ENCODE measurements around the gene FSTL4.
A peak's percentile ranks its signal among the peaks of the same experiment; 100 is the strongest.
"Not testable (repeated sequence)": the region's sequence is repeated elsewhere in the genome, so short reads cannot be mapped to it uniquely, and the experiment has no call there.

Gene FSTL4

DNA sequence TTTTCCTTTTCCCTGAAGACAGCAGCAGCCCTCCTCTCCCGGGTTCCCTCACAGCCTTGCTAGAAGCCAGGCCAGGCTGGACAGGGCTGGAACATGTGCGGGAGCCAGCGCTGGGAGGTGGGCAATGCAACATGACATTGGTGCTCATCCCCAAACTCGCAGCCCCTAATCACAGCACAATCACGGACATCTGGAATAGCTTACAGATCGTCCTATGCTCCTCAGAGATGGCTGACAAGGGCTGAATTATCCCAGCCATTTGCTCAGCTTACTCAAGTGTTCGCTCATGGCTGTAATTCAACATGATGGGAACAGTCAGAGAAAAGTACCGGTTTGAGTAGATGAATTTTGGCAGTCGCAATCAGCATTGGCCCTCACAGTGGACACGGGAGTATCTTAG is 49.8 kb downstream of the FSTL4 start:
- no peak for DNase-seq (ENCODE audit: low read depth)
- no peak overlapping the region for H3K4me3 ChIP-seq (ENCODE audit: low read depth, low read length)

DNA sequence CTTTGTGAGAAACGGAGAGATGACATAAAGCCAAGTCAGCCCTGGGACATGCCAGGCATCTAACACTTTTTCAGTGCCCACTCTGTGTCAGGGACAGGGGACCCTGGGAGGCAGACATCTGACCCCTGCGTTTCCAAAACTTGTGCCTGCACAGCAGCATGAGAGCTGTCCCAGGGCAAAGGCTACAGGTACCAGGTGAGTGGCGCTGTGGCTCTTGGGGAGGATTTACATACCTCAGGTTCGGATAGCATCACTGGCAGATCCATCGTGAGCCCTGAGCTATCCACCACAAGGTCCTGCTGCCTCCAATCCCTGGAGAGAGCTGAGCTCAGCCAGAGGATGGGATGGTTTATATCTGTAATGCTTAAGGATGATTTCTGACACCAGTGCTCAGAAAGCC is 52.4 kb downstream of the FSTL4 start:
- H3K4me3 ChIP-seq (ENCODE audit: low read depth, low read length) = no peak overlapping the region
- DNase-seq (ENCODE audit: low read depth) = no peak

DNA sequence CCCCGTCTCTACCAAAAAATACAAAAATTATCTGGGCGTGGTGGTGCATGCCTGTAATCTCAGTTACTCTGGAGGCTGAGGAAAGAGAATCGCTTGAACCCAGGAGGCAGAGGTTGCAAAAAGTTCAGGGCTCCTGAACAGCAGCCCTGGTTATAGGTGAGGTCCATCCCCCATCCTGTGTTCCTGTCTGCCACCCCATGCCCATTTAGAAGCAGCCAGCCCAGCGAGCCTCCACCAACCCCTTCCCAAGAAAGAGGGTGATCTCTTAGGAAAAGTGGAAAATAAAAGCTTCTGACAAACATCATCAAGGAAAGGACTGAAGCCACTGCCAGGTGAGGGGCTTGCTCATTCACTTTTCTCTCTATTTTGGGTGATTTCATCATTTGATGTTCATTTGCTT is 55.8 kb downstream of the FSTL4 start:
- DNase-seq (ENCODE audit: low read depth) = no peak
- no peak overlapping the region for H3K4me3 ChIP-seq (ENCODE audit: low read depth, low read length)

DNA sequence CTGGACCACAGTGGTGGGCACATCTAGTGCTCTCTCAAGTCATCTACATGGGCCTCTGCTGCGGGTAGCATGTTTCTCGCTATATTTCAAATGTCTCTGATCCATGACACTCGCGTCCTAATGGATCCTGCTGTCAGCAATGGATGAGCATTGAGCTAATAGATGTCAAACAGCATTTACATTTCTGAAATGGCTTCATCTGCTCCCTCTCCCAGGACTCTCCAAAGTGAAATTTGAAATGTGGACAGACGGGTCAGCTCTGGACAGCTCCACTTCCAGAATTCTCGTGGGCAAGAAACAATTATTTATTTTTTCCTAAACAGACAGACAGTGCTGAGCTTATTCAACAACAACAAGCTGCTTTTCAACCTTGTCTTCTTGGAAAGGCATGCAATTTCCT is 58.1 kb downstream of the FSTL4 start:
- no peak overlapping the region for H3K4me3 ChIP-seq (ENCODE audit: low read depth, low read length)
- DNase-seq (ENCODE audit: low read depth) = no peak

DNA sequence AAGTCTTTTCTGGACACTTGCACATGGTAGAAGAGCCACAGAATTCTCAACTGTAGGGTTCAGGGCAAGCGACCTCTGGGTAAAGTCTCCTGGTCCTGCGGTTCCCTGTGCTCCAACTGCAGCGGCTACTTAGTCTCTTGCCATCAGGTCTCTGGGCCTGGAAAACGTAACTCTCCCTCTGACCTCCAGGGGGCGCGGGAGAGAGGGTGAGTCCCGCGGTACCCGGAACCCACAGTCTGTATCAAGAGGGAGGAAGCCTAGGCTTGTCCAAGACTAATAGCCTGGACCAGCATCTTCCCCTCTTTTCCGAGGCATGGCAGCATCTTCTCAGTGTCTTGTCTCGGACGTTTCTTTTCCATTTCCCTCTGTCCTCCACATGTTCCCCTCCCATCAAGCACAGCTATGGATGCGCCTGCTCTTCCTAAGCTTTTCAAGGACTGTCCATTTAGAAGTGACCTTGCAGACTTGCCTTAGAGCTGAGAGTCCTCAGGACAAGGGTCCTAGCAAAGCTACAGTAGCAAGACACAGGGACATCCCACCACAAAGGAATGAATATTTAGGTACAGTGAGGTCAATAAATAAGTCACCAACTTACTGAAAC is 59.3 kb downstream of the FSTL4 start:
- no peak for DNase-seq (ENCODE audit: low read depth)
- H3K4me3 ChIP-seq (ENCODE audit: low read depth, low read length) = no peak overlapping the region

DNA sequence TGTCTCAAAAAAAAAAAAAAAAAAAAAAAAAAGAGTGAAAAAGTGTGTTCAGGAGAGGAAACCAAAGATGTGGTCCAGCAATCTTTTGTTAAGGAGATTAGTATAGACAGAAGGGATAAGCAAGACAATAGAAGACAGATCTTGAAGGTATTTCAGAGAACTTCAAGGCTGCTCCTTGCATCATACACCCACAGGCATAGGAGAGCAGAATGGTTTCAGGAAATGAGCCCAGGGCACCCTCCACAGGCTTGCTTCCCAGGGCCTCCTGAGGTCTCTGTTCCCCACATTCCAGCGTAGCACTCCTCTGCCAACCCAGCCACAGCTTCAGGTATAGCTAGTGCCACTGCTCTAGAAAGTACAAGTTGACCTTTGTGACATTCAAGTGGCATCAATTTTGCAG is 65.8 kb downstream of the FSTL4 start:
- no peak for DNase-seq (ENCODE audit: low read depth)
- H3K4me3 ChIP-seq (ENCODE audit: low read depth, low read length) = no peak overlapping the region

DNA sequence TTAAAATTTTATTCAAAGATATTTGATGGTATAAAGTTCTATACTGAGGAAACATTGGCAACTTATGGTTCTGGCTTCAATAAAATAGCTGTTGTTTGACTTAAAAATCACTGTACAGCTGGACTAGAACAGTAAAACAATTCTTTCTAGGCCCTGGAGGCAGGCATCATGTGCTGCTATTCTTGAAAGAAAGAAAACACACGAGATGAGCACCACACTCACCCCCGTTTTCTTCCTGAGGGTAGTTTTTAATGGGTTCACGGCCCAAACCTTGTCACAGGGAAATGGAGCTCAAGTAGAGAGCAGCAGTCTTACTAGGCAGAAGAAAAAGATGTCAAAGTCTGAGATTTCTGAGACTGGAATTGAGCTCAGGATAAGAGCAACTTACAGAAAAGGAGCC is 68.0 kb downstream of the FSTL4 start:
- H3K4me3 ChIP-seq (ENCODE audit: low read depth, low read length) = no peak overlapping the region
- no peak for DNase-seq (ENCODE audit: low read depth)

DNA sequence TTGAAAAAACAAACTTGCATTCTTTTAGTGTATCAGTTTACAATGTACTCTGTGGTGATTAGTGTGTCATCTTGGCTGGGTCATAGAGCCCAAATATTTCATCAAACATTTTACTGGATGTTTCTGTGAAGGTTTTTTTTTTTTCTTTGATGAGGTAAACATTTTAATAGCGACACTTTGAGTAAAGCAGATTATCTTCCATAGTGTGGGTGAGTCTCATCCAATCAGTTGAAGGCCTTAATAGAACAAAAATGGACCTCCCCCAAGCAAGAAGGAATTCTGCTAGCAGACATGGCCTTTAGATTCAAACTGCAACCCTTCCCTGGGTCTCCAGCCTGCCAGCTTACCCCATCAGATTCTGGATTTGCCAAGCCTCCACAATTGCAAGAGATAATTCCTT is 72.5 kb downstream of the FSTL4 start:
- no peak overlapping the region for H3K4me3 ChIP-seq (ENCODE audit: low read depth, low read length)
- no peak for DNase-seq (ENCODE audit: low read depth)

DNA sequence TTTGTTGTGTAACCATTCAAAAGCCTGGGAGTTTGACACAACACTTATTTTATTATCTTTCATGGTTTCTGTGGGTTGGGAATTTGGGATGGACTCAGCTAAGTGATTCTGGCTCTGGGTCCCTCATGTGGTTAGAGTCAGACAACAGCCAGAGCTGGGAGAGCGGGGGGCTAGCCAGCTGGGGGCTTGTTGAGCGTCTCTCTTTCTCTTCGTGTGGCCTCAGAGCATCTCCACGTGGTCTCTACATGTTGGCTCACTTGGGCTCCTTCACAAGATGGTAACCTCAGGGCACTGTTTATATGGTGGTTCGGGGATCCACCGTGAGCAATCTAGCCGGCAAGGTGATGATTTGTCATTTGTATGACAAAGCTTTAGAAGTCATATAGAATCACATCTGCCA is 73.6 kb downstream of the FSTL4 start:
- no peak overlapping the region for H3K4me3 ChIP-seq (ENCODE audit: low read depth, low read length)
- DNase-seq (ENCODE audit: low read depth) = no peak

DNA sequence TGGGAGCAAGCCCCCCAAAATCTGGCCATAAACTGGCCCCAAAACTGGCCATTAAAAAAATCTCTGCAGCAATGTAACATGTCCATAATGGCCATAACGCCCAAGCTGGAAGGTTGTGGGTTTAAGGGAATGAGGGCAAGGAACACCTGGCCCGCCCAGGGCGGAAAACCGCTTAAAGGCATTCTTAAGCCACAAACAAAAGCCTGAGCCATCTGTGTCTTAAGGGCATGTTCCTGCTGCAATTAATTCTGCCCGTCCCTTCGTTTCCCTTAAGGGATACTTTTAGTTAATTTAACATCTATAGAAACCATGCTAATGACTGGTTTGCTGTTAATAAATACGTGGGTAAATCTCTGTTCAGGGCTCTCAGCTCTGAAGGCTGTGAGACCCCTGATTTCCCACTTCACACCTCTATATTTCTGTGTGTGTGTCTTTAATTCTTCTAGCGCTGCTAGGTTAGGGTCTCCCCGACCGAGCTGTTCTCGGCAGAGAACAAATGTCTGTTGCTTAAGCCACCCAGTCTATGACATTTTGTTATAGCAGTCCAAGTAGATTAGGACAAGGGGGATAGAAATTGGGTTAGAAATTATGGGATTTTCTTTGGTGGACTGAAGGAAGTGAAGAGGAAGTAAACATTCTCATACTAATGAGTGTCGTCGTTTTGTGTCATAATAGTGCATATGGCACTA is 77.0 kb downstream of the FSTL4 start:
- not testable (repeated sequence) for H3K4me3 ChIP-seq (ENCODE audit: low read depth, low read length); DNase-seq (ENCODE audit: low read depth)

DNA sequence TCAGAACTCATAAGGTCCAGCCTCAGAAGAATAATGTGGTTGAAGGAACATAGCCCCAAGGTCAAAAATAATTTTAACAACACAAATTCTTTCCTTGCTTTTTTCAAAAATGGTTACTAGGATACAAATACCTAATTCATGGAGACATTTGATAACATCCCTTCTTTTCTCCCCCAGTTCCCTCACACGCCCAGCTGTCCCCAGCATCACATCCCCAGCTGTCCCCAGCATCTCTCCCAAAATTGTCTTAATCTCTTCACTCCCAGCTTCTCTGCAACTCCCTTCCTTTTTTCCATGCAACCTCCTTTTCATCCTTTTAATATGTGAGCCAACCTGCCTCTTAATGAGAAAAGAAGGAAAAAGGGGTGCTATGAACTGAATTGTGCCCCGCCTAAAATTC is 77.8 kb downstream of the FSTL4 start:
- H3K4me3 ChIP-seq (ENCODE audit: low read depth, low read length) = no peak overlapping the region
- DNase-seq (ENCODE audit: low read depth) = no peak

DNA sequence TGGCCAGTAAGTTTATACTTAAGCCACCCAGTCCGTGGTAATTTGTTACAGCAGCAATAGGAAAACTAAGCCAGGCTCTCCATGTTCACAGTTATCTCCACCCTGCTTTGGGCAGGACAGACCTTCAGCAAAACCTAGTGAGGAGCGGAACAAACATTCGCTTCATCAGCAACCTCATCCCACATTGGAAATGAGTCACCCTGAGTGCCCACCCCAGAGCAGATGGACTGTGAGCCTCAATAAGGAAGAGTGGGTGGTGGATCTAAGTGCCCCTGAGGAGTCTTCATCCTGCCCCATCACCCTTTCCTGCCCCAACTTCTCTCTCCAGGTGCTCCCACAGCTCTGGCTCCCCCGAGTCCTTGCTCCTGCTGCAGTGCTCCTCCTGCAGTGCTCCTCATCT is 78.8 kb downstream of the FSTL4 start:
- DNase-seq (ENCODE audit: low read depth) = no peak
- H3K4me3 ChIP-seq (ENCODE audit: low read depth, low read length) = no peak overlapping the region

DNA sequence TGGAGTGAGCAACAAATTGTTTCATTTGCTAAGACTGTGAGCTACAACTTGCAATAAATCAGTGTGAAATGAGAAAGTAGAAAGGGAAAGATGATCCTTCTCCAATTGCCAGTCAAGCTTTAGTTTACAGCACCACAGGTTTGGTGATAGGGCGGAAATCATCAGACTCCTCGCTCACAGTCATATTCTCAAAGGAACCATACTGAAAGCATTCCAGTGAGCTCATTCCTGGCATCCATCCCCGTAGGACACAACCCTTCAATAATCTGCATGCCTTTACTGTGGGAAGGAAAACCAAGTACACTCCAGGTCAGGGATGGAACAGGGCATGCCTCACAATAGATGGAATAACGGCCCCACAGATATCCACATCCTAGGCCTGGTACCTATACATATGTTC is 80.7 kb downstream of the FSTL4 start:
- DNase-seq (ENCODE audit: low read depth) = peak; percentile 39
- H3K4me3 ChIP-seq (ENCODE audit: low read depth, low read length) = no peak overlapping the region

DNA sequence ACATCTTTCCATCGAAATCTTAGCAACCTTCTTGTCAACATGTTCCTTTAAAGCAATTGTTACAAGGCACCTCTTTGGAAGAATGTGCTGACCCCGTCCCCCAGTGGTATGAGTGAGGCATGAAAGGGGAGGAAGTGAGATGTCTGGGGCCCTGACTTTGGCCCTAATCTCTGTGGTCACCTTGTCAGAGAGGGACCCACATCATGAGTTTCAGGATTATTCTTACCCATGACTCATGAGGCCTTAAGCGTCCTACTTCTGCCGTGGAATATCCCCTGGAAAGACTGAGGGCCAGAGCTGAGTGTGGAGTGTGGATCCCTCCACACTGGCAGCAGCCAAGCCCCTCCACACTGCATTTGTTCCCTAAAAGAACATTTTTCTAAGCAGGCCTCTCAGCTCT is 81.2 kb downstream of the FSTL4 start:
- no peak for DNase-seq (ENCODE audit: low read depth)

DNA sequence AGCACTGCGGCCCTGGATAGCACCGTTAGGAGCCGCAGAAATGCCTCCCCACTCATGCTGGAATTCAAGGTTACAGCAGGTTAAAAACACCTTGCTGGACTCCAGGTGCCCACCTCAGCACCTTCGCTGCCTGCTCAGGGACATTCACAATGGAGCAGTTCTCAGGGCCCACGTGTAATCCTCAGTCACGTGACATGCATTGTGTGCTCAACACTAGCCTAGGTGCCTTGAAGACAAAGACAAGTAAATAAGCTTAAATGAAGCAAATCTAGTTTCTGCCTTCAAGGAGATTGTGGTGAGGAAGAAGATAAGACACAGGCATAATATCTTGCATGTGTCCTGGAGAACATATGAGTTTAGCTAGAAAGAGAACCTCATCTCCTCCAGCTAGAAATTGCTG is 82.1 kb downstream of the FSTL4 start:
- no peak for DNase-seq (ENCODE audit: low read depth)
- H3K4me3 ChIP-seq (ENCODE audit: low read depth, low read length) = no peak overlapping the region

More for the DNA sequence above, 81.2 kb downstream of the FSTL4 start:
- no peak overlapping the region for H3K4me3 ChIP-seq (ENCODE audit: low read depth, low read length)

DNA sequence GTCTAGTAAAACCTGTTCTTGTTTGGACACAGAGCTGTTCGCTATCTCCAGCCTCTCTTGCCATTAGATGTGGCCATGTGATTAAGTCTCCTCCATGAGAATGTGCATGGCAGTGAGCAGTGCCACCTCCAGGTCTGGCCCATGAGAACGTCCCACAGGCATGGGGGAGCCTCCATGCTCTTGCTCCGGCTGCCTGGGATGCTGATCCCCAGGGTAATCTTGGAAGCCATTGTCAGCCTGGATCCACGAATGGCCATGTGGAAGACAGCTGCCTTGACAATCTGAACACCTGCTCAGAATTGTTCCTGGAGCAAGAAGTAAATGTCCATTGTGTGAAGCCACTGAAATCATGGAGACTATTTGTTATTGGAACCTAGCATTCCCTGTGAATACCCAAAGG is 83.5 kb downstream of the FSTL4 start:
- no peak overlapping the region for H3K4me3 ChIP-seq (ENCODE audit: low read depth, low read length)
- DNase-seq (ENCODE audit: low read depth) = no peak

DNA sequence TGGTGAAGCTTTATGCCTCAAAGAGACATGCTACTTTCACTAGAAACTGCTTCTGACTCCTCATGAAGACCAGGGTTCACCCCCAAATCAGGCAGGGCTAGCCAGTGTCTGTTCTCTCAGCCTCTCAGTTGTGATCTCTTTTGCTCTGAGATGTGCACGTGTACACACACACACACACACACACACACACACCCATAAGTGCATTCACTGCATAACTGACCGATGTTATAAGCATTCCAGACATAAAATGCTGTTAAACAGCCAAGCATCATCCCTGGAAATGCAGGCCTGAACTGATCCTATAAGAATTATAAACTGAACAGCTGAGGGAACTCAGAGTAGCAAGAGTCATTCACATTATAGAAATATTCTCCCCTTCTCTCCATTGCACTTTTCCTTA is 85.0 kb downstream of the FSTL4 start:
- no peak for DNase-seq (ENCODE audit: low read depth)

DNA sequence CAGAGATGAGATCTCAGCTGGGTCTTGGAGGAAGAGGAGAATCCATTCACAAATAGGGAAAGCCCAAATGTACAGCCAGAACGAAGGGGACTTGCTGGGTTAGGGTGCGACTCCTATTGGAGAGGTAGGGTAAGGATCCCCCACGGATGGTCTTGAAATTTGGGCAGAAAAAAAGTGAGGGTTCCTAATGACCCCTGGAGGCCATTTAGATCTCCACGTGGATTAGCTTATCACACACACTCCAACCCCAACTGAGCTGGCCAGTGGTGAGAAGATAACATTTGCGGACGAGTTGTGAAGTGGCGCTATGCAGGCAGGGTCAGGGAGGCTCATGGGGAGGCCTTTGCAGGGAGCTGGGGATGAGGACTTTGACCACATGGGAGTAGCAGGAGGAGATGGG is 86.0 kb downstream of the FSTL4 start:
- no peak overlapping the region for H3K4me3 ChIP-seq (ENCODE audit: low read depth, low read length)
- no peak for DNase-seq (ENCODE audit: low read depth)

More for the DNA sequence above, 85.0 kb downstream of the FSTL4 start:
- no peak overlapping the region for H3K4me3 ChIP-seq (ENCODE audit: low read depth, low read length)

DNA sequence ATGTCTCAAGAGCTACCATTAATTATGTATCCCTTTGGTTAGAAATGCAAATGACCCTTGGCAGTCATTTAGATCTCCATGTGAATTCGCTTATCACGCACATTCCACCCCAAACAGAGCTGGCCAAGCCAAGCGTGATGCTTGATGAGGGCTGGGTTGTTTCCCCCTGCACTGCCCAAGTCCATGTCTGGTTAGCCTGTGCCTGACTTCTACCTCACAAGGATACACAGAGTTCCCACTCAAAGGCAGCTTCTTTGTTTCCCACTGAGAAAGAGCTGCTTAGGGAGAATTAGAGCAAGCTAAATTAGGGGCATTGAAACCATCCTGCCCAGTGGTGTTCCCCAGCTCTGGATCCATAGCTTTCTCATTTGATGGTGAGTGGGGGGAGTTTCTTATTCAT is 87.2 kb downstream of the FSTL4 start:
- no peak overlapping the region for H3K4me3 ChIP-seq (ENCODE audit: low read depth, low read length)
- no peak for DNase-seq (ENCODE audit: low read depth)

DNA sequence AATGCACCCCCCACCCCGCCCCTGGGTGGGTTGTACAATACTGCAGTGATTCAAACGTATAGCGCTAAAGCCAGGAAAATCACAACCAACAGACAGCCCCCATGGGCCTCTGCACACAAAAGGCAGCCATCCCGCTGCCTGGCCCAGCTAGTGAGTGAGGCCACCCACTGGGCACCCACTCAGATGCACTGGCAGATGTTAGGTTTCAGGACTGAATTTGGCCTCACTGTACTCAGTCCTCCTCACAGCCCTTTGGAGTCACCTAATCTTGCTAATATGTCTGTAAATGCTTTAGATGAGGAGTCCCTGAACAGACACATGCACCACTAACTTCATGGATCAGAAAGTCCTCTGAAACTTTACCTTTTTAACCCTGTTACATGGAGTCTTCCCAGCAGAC is 87.7 kb downstream of the FSTL4 start:
- no peak overlapping the region for H3K4me3 ChIP-seq (ENCODE audit: low read depth, low read length)
- DNase-seq (ENCODE audit: low read depth) = no peak

DNA sequence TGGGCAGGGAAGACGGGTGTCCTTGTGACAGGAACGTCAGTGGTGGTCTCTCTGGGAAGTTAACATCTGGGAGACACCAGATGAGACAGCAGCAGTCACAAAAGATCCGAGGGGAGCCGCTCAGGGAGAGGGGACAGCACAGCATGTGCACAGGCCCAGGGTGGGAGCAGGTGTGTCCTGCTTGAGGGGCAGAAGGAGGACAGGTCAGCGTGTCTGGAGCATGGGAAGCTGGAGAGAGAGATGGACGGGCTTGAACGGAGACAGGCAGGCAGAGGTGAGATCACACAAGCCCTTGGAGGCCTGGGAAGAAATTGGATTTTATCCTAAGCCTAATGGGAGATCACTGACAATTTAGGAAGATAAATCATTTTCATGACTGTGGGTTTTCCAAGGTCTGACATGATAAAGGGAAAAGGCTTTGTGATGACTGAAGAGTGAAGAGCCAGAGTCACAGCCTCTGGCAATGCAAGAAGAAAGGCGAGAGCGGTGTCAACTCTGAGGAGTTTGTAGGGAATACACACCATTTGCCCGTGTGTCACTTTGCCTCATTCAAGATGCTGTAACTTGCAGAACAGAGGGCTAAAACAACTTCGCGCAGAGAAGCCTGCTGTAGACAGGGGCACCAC is 88.3 kb downstream of the FSTL4 start:
- DNase-seq (ENCODE audit: low read depth) = no peak
- H3K4me3 ChIP-seq (ENCODE audit: low read depth, low read length) = no peak overlapping the region
